Endothelial cell (in vitro differentiated cells): ENCODE results near the gene PLP2. TPM values are rescaled to one million over a fixed set of nuclear protein-coding genes. Genes with fewer than 3 reads are reported as not detected.

ENCODE experiments used
- DNase-seq: peaks from one replicate; pipeline ENCODE4 v3.0.0; 2021; ENCODE audit warnings: low spot score
- H3K27ac Mint-ChIP-seq: one replicate; pipeline ENCODE4 v1.8.0; 2021; ENCODE audit warnings: mixed read lengths, inconsistent platforms; ENCODE audit not compliant: unreplicated experiment
- H3K27me3 Mint-ChIP-seq: one replicate; pipeline ENCODE4 v1.8.0; 2021; ENCODE audit warnings: mild to moderate bottlenecking, moderate library complexity, mixed read lengths, inconsistent platforms; ENCODE audit not compliant: unreplicated experiment
- H3K36me3 Mint-ChIP-seq: one replicate; pipeline ENCODE4 v1.8.0; 2021; ENCODE audit warnings: mild to moderate bottlenecking, low read depth, mixed read lengths, inconsistent platforms; ENCODE audit not compliant: unreplicated experiment
- H3K4me1 Mint-ChIP-seq: one replicate; pipeline ENCODE4 v1.8.0; 2021; ENCODE audit warnings: mild to moderate bottlenecking, mixed read lengths, inconsistent platforms; ENCODE audit not compliant: unreplicated experiment
- H3K4me3 Mint-ChIP-seq: one replicate; pipeline ENCODE4 v1.8.0; 2021; ENCODE audit warnings: mild to moderate bottlenecking, mixed read lengths, inconsistent platforms; ENCODE audit not compliant: unreplicated experiment
- H3K9me3 Mint-ChIP-seq: one replicate; pipeline ENCODE4 v1.8.0; 2021; ENCODE audit warnings: mixed read lengths, inconsistent platforms; ENCODE audit not compliant: unreplicated experiment
- total RNA-seq: library from RNA; stranded (reverse); fragmentation: NEBNext Ultra II Directional; extraction: Animal tissue kit (Norgen Biotek cat#: 25700); gene quantifications from one replicate; pipeline ENCODE4 v1.2.1, GENCODE V29; 2021; ENCODE audit not compliant: unreplicated experiment
- TF ChIP-seq, protein P1 (sequence below): fragments of 200-600 bp; sonication (generic); IDR thresholded peaks from one replicate; pipeline ENCODE4 v1.5.0; 2021; ENCODE audit warnings: antibody characterized with exemption; ENCODE audit not compliant: unreplicated experiment

Gene PLP2
- total RNA-seq, 1 donor from 2014 or later: 1.9 TPM

DNA sequence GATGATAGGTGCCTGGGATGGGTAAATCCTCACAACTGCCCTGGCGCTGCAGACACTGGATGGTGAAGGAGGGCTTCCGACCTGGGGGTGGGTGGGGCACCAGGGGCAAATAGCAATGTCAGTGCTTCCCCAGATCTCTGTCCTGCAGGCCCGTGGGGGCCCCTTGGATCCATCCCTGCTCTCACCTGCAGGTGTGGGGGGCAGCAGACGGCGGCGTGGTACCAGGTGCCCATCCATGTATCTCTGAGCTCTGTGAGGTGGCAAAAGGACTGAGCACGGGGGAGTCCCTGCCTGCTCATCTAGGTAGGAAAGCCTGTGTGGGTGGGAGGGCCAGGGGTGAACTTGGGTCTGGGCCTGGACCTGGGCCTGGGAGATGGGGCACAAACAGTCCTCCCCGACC lies 34.8 kb downstream of the PLP2 start:
- Mint-ChIP-seq H3K9me3 (no peaks in the 10 kb centered on the region), H3K27ac (no peak overlapping the region), H3K27me3 (peaks cover 2% of the 10 kb centered on the region), H3K4me3 (no peak overlapping the region), H3K36me3 (no peaks in the 10 kb centered on the region), H3K4me1 (peaks cover 2% of the 10 kb centered on the region)
- no peak for DNase-seq
- TF ChIP-seq, protein P1, sequence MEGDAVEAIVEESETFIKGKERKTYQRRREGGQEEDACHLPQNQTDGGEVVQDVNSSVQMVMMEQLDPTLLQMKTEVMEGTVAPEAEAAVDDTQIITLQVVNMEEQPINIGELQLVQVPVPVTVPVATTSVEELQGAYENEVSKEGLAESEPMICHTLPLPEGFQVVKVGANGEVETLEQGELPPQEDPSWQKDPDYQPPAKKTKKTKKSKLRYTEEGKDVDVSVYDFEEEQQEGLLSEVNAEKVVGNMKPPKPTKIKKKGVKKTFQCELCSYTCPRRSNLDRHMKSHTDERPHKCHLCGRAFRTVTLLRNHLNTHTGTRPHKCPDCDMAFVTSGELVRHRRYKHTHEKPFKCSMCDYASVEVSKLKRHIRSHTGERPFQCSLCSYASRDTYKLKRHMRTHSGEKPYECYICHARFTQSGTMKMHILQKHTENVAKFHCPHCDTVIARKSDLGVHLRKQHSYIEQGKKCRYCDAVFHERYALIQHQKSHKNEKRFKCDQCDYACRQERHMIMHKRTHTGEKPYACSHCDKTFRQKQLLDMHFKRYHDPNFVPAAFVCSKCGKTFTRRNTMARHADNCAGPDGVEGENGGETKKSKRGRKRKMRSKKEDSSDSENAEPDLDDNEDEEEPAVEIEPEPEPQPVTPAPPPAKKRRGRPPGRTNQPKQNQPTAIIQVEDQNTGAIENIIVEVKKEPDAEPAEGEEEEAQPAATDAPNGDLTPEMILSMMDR: no peak

DNA sequence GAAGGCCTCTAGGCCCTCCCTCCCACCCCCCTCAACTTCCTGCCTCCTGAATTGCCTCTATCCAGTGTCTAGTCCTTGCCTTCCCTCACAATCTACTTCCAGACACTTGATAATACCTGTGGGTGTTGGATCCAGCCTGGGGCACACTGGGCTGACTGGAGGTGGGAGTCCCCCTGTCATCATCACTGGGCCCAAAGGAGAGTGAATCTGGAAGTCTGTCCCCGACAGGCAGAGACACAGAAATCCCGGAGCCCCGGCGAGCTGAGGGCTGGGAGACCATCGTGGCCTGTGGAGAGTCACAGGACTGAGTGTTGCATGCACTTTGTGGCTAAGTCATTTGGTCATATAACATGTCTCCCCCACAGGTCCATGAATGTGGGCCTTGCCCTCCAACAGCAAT lies 36.7 kb downstream of the PLP2 start:
- TF ChIP-seq, protein P1: no peak
- Mint-ChIP-seq H3K4me3 (no peak overlapping the region), H3K9me3 (no peaks in the 10 kb centered on the region), H3K27me3 (peaks cover 6% of the 10 kb centered on the region), H3K36me3 (no peaks in the 10 kb centered on the region), H3K27ac (no peak overlapping the region), H3K4me1 (no peaks in the 10 kb centered on the region)
- no peak for DNase-seq

DNA sequence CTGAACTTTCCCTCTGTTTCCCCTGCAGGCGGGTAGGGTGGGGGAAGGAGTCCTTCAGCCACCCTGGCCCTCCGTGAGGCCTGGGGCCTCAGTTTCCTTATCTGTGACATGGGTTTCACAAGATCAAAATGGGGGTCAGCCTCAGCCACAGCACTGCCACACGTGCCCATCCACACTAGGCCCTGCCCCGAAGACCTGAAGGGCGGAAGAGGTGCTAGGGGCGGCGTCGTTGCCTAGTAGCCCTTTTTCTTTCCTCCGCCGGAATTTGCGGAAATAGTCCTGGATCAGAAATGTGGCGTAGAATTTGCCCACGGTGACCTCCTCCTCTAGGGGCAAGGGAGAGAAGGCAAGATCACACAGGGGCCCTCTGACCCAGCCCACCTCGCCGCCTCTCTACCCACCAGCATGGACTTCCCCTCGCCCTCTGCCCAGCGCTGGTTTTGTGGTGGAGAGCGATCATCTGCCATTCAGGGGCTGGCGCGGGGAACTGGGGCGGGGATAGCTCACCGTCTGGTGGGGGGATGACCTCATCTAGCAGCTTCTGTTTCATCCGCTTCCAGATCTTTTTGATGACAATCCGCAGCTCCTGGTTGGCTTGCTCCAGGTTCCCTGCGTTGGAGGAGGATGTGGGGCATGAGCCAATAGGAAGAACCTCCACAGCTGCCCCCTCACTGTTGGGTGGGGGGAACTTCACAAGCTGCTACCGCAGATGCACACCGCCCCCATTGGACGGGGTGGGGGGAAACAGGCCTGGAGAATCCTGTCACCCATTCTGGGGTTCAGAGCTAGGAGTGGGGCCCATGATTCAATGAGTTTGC lies 37.9 kb downstream of the PLP2 start:
- H3K4me1 Mint-ChIP-seq: no peaks in the 10 kb centered on the region
- H3K4me3 Mint-ChIP-seq: no peak overlapping the region
- H3K36me3 Mint-ChIP-seq: no peaks in the 10 kb centered on the region
- TF ChIP-seq, protein P1: no peak
- no peaks in the 10 kb centered on the region for H3K9me3 Mint-ChIP-seq
- no peak overlapping the region for H3K27ac Mint-ChIP-seq
- no peak for DNase-seq
- H3K27me3 Mint-ChIP-seq: peaks cover 3% of the 10 kb centered on the region

DNA sequence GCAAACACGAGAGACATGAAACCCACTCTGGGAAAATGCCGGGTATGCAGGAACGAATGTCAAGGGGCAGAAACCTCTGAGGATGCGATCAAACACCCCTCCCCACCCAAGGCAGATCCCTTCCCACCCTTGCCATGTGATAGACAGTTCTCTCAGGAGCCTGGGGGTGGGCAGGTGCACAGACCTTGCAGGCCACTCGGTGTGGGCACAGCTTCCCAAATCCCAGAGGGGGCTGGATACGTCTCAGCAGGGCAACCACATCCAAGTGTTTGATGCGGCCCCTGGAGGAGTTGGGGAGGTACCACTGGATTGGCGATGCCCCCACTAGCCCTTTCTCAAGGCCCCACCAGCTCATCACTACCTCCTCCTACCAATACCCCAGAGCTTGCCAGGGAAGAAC lies 38.7 kb downstream of the PLP2 start:
- TF ChIP-seq, protein P1: no peak
- no peak for DNase-seq
- H3K36me3 Mint-ChIP-seq: no peaks in the 10 kb centered on the region
- H3K4me3 Mint-ChIP-seq: no peak overlapping the region
- peaks cover 3% of the 10 kb centered on the region for H3K27me3 Mint-ChIP-seq
- no peaks in the 10 kb centered on the region for H3K4me1 Mint-ChIP-seq
- H3K27ac Mint-ChIP-seq: no peak overlapping the region
- H3K9me3 Mint-ChIP-seq: no peaks in the 10 kb centered on the region

DNA sequence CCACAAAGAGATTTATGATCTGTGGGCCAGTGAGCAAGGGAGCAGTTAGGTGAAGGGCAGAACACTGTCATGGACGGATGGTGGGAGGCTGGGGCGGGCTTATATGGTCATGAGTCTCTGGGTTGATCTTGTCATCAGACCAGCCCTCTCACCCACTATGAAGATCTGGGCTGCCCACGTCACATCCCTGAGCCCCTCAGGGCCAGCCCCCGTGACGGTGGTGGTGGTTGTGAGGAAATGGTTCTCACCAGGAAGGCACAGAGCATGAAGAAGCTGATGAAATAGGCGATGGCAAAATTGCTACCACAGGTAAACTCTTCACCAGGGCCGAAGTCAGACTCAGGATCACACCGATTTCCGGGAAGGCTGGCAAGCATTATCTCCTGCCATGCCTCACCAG lies 39.4 kb downstream of the PLP2 start:
- no peaks in the 10 kb centered on the region for H3K9me3 Mint-ChIP-seq
- no peaks in the 10 kb centered on the region for H3K4me1 Mint-ChIP-seq
- TF ChIP-seq, protein P1: no peak
- H3K27ac Mint-ChIP-seq: no peak overlapping the region
- H3K4me3 Mint-ChIP-seq: no peak overlapping the region
- H3K36me3 Mint-ChIP-seq: no peaks in the 10 kb centered on the region
- peaks cover 8% of the 10 kb centered on the region for H3K27me3 Mint-ChIP-seq
- no peak for DNase-seq
